Kidney glomerular epithelial cell (primary cell): Measurements from ENCODE around the gene JAM3.
"Not testable (repeated sequence)": the region's sequence is repeated elsewhere in the genome, so short reads cannot be mapped to it uniquely, and the experiment has no call there.

Source experiments
- DNase-seq: peaks from one replicate; lab custom pipeline; 2025; lab: John Stamatoyannopoulos, UW

JAM3 gene

DNA sequence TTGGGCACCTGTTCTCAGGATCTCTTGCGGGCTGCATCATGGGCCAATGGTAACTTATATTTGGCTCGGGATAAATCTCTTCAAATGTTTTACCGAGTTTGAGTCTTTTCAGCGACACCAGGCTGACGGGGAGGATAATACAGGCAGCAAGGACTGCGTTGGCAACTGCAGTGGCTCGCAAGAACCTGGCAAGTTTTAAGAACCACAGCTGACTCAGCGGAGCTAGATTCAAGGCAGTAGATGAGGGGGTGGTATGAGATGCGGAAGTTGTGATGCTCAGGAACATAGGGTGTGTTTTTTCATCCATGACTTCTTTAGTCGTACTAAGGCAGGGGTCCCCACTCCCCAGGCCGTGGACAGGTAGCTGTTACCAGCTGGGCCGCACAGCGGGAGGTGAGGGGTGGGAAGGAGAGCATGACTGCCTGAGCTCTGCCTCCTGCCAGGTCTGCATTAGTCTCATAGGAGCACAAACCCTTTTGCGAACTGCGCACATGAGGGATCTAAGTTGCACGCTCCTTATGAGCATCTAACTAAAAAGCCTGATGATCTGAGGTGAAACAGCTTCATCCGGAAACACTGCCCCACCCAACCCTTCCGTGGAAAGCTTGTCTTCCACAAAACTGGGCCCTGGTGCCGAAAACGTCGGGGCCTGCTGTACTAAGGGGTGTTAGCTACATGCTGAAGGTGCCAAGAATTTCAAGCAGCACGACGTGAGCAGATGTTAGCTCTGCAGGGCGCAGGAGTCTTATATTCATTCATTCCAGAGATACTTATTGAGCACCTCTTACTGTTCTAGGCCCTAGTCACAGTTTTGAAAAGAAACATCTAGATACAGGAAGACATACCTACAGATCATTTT is 6.4 kb upstream of the JAM3 start:
- no peak for DNase-seq

- no peak for DNase-seq
Measured at GRCh38 chr11:134063124-134063495, 5.8 kb upstream of the JAM3 start.

GRCh38 chr11:134063991-134064747 is 4.7 kb upstream of the JAM3 start:
- no peak for DNase-seq

GRCh38 chr11:134065381-134065780 is 3.5 kb upstream of the JAM3 start:
- no peak for DNase-seq

- no peak for DNase-seq
Measured at GRCh38 chr11:134066943-134067885, 1.7 kb upstream of the JAM3 start.

DNA sequence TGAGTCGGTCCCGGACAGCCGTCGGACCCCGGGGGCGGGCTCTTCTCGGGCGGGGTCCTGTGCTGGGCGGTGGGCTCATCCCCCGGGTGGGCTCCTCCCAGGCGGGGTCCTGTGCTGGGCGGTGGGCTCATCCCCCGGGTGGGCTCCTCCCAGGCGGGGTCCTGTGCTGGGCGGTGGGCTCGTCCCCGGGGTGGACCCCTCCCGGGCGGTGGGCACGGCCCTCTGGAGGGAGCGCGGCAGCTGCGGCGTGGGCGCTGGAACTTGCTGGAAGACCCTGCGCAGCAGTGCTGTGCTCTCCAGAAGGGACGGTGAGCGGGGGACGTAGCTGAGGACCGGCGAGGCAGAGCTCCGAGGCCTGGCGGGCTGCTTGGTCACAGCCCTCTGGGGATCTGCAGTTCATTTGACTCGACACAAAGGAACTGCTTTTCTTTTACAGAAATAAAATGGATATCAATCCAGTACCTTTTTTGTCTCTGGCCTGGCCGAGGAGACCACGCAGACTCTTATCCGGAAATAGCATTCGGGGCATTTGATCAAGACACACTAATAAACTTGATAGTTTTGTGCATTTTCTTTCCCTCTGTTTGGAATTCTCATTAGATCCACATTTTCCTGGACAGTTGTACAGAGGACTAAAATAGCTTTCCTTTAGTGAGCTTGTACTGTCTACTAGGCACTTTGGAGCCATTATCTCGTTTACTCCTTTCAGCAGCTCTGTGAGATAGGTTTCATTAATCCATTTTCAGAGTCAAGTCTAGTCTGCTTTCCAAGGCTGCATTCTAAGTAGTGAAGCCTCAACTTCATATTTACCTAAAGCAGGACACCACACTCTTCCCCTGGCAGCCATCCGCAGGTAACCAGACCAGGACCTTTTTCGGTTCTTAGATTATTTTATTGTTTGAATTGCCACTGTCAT is 812 bp downstream of the JAM3 start:
- no peak for DNase-seq

DNA sequence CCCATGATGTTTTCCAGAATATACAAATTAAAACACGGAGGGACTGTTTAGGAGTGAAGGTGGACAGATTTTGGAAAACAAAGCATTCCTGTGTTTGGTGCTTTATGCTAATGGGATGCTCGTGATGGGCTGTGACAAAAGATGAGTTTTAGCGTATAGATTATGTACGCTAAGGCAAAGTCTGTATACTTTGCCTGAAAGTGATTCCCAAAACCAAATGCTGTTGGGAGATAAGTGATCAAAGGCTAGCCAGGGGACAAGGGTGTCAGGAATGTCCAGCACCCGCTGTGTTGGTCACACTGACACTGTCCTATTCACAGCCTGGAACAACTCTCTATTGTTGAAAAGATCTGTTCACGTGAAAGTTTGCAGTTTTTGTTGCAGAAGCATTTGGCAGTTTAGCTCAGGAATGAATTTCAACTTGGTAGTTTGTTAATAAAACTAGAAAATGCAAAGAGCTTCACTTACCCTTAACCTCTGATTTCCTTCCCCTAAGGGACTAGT is 1.5 kb downstream of the JAM3 start:
- DNase-seq = no peak

GRCh38 chr11:134071306-134071705 is 2.4 kb downstream of the JAM3 start:
- no peak for DNase-seq

DNA sequence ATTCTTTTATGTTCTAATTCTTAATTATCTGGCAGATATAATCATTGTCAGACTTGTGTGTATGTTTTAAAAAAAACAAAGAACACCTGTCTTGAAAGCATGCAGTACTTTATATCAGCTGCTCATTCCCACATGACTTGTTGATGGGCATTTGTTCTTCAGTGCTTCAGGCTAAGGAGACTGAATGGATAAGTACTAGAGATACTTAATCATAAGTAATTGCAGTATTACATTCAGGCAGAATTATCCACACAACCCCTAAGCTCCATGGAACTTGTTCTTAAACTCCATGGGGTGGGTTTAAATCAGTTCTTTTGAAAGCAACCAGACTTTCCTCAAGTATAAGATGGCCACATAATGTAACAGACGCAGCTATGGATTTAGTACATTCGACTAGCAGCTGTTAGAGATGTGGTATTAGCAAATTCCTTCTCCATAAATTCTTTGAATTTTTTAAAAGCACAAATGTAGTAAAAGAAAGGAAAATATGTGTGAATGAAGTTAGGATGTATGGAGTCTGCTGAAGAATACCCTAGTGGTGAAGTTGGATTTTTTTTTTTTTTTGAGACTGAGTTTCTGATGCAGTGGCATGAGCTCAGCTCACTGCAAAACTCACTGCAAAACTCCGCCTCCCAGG is 3.0 kb downstream of the JAM3 start:
- no peak for DNase-seq

GRCh38 chr11:134072844-134073243 is 4.0 kb downstream of the JAM3 start:
- DNase-seq = no peak

DNA sequence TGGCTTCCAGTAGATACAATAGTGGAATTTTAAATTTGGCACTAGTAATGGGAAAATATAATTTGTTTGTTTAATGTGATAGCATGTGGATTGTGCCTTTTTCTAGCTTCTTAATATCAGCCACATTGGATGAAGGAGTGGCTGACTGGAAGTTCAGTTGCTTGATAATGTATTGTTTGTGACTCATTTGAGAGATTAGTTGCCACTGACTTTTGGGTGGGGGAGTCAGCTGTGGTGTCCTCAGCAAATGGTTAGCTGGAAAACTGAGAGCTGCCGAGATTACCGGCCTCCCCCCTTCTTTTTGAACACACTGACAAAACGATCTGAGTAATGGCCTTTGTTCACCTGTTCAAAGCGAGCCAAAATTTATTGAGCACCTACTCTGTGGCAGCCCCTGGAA is 5.5 kb downstream of the JAM3 start:
- DNase-seq = no peak

GRCh38 chr11:134074766-134075165 is 5.9 kb downstream of the JAM3 start:
- no peak for DNase-seq

DNA sequence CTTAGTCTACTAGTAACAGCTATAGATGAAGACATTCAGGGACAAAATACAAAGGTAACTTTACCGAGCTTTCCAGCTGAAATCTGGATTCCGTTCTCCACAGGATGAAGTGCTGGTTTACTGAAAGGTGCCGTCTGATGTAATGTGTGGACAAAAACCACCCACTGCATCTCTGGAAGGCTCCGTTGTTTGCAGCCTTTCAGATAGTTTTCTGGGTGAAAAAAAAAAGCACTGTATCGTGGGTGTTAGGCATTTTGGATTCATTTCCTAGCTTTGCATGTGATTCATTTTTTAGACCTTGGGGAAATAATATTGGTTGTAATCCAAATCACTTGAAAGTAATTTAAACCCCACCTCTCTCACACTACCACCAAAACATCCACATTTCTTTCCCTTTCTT is 10.4 kb downstream of the JAM3 start:
- DNase-seq = no peak

DNA sequence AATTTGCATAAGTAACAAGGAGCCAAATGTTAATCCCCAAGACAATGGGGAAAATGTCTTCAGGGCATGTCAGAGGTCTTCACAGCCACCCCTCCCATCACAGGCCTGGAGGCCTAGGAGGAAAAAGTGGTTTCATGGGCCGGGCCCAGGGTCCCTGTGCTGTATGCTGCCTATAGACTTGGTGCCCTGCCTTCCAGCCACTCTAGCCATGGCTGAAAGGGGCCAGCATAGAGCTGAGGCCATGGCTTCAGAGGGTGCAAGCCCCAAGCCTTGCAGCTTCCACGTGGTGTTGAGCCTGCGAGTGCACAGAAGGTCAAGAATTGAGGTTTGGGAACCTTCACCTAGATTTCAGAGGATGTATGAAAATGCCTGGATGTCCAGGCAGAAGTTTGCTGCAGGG is 12.4 kb downstream of the JAM3 start:
- DNase-seq = not testable (repeated sequence)

GRCh38 chr11:134082990-134083389 is 14.1 kb downstream of the JAM3 start:
- DNase-seq = no peak

- DNase-seq = no peak
Measured at GRCh38 chr11:134086376-134086775, 17.5 kb downstream of the JAM3 start.

DNA sequence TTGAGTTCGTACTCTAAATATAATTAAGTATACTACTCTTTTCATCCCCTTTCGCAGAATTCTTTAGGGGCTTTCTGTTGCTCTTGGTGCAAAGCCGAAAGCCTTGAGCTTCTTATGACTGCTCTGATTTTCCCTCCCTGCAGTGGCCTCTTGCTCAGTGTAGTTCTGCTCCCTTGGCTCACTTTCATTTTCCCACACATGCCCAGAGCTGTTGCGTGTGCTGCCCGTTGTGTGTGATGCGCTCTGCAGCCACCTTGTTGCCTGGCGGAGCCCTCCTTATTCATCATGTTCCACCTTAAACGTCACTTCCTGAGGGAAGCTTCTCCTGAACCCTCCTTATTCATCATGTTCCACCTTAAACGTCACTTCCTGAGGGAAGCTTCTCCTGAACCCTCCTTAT is 23.1 kb downstream of the JAM3 start:
- DNase-seq = not testable (repeated sequence)

DNA sequence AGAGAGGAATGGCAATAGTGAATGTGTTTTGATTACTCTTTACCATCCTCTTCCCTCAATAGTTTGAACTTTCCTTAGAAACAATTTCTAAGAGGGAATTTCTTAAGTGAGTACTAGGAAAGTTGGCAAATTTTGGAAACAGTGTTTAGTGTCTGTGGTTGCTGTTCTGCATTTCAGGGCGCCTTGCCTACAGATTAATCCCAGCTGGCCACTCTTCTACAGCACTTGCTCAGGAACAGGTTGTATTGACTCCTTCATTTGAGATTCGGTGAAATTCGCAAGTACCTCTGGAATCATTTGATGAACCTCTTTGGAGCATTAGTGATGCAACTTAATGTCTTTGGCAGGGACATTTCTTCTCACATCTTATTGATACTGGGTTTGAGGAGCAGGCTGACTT is 28.3 kb downstream of the JAM3 start:
- no peak for DNase-seq

DNA sequence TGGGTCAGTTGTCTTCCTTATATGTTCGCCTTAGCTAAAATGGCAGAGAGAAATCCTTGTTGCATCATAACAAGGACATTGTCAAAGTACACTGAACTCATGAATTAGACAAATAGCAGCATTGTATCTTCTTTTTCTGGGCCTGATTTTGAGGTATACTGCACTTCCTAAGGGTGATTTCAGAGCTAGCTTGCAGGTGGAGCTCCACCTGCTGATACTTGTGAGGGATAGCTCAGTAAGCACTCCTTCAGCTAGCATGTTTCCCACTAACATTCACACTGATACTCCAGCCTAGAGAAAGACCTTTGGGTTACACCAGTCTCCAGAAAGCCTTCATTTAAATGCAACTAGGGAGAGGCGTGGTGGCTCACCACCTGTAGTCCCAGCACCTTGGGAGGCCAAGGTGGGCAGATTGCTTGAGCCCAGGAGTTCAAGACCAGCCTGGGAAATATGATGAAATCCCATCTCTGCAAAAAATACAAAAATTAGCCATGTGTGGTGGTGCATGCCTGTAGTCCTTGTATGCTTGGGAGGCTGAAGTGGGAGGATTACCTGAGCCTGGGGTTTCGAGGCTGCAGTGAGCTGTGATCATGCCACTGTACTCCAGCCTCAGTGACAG is 29.8 kb downstream of the JAM3 start:
- no peak for DNase-seq

GRCh38 chr11:134100171-134100570 is 31.3 kb downstream of the JAM3 start:
- no peak for DNase-seq
